Endothelial cell of umbilical vein (primary cell): ENCODE results near the gene TCP11. TPM values are rescaled to one million over a fixed set of nuclear protein-coding genes. Genes with fewer than 3 reads are reported as not detected.

Experiments used
- BruUV-seq: library from RNA; stranded (reverse); fragments of 400-500 nt; replicated peaks from 2 replicates; lab custom pipeline; 2021; lab: Mats Ljungman, UMichigan
- CTCF ChIA-PET: fragments of 300-600, 350-600 bp; sonication (Branson Sonifier 250); formaldehyde crosslinking; loops from one replicate; lab custom pipeline; 2021; ENCODE audit warnings: antibody characterized with exemption, inconsistent platforms; lab: Charles Lee
- POLR2A ChIA-PET: fragments of 300-600, 350-600 bp; sonication (Branson Sonifier 250); formaldehyde crosslinking; loops from one replicate; lab custom pipeline; 2021; ENCODE audit warnings: antibody characterized with exemption, inconsistent platforms; lab: Charles Lee
- DNase-seq: peaks from one replicate; pipeline ENCODE4 v3.0.0-alpha.2; 2011; ENCODE audit warnings: low read depth, low spot score
- FAIRE-seq: peaks from 2 replicates; lab custom pipeline; 2011; peaks lifted over from hg19 to GRCh38; lab: Jason Lieb, UNC
- H2AFZ ChIP-seq: 2 replicates; pipeline ENCODE4 v1.6.0; 2012; ENCODE audit warnings: low read depth, low read length, control low read depth, inconsistent platforms
- H3K27ac ChIP-seq: 2 replicates; pipeline ENCODE4 v1.5.1; 2011; ENCODE audit warnings: low read depth, mild to moderate bottlenecking, control low read depth, low read length, moderate library complexity; ENCODE audit not compliant: insufficient read depth
- H3K27me3 ChIP-seq, 2 experiments: 2 replicates each; pipeline versions ENCODE4 v1.6.0 to v1.6.1; 2011; ENCODE audit warnings: low read length in 2 of 2, mixed read lengths in 1 of 2; ENCODE audit not compliant: control insufficient read depth in 2 of 2, insufficient read depth in 2 of 2
- H3K36me3 ChIP-seq, 2 experiments: 2 replicates in 1 of 2; 3 replicates in 1 of 2; pipeline ENCODE4 v1.5.1; 2011; ENCODE audit warnings: low read length in 2 of 2, mild to moderate bottlenecking in 1 of 2, moderate library complexity in 1 of 2; ENCODE audit not compliant: control insufficient read depth in 2 of 2, insufficient read depth in 2 of 2; ENCODE audit errors: extremely low read depth in 1 of 2
- H3K4me1 ChIP-seq: 3 replicates; pipeline ENCODE4 v1.5.1; 2011; ENCODE audit warnings: mild to moderate bottlenecking, low read length; ENCODE audit not compliant: control insufficient read depth, insufficient read depth; ENCODE audit errors: extremely low read depth
- H3K4me2 ChIP-seq: 2 replicates; pipeline ENCODE4 v1.6.1; 2011; ENCODE audit warnings: low read length, control low read depth, mixed read lengths; ENCODE audit not compliant: insufficient read depth
- H3K4me3 ChIP-seq, 3 experiments: fragments of 200-600 bp in 1 of 3; sonication (generic), shearing (Covaris generic) in 1 of 3; replicated peaks in 1 of 3; 2 replicates each; pipeline ENCODE4 v1.5.1; 2011 to 2016; ENCODE audit warnings: control low read depth in 3 of 3, low read length in 3 of 3, mild to moderate bottlenecking in 2 of 3, inconsistent platforms in 1 of 3, low read depth in 1 of 3, moderate library complexity in 1 of 3; ENCODE audit not compliant: insufficient read depth in 1 of 3
- H3K79me2 ChIP-seq: 2 replicates; pipeline ENCODE4 v1.6.0; 2012; ENCODE audit warnings: low read length, inconsistent platforms; ENCODE audit not compliant: control insufficient read depth, insufficient read depth
- H3K9ac ChIP-seq: replicated peaks from 2 replicates; pipeline ENCODE3; 2011; ENCODE audit warnings: low read length, control low read depth; ENCODE audit not compliant: insufficient read depth; ENCODE audit errors: extremely low read depth
- H3K9me1 ChIP-seq: replicated peaks from 3 replicates; pipeline ENCODE4 v1.6.0; 2011; ENCODE audit warnings: mild to moderate bottlenecking, low read length; ENCODE audit not compliant: control insufficient read depth, insufficient read depth; ENCODE audit errors: extremely low read depth
- H3K9me3 ChIP-seq: replicated peaks from 2 replicates; pipeline ENCODE4 v1.5.1; 2012; ENCODE audit warnings: low read length, inconsistent platforms; ENCODE audit not compliant: control insufficient read depth, insufficient read depth
- H4K20me1 ChIP-seq: replicated peaks from 2 replicates; pipeline ENCODE3; 2011; ENCODE audit warnings: mild to moderate bottlenecking, low read length; ENCODE audit not compliant: control insufficient read depth, insufficient read depth; ENCODE audit errors: extremely low read depth
- CTCF ChIP-seq, 2 donors: IDR thresholded peaks; 1 replicate in 1 of 2; 2 replicates in 1 of 2; pipeline ENCODE4 v1.5.1; 2011; ENCODE audit warnings: low read length in 2 of 2, mild to moderate bottlenecking in 2 of 2, moderate library complexity in 2 of 2, control low read depth in 1 of 2, inconsistent platforms in 1 of 2, low read depth in 1 of 2; ENCODE audit not compliant: insufficient read depth in 1 of 2; ENCODE audit errors: extremely low read depth in 1 of 2
- EZH2 ChIP-seq: IDR thresholded peaks from 2 replicates; pipeline ENCODE4 v1.6.1; 2012; ENCODE audit warnings: borderline replicate concordance, low read depth, mild to moderate bottlenecking, moderate library complexity, low read length, inconsistent platforms; ENCODE audit not compliant: severe bottlenecking
- FOS ChIP-seq: IDR thresholded peaks from 2 replicates; pipeline ENCODE4 v1.6.1; 2011; ENCODE audit warnings: mild to moderate bottlenecking, low read length, moderate library complexity, borderline replicate concordance; ENCODE audit not compliant: insufficient read depth
- GATA2 ChIP-seq: IDR thresholded peaks from 2 replicates; pipeline ENCODE4 v1.7.0; 2011; ENCODE audit warnings: low read depth, mild to moderate bottlenecking, moderate library complexity, mixed read lengths, low read length; ENCODE audit not compliant: insufficient read length, insufficient read depth
- JUN ChIP-seq: IDR thresholded peaks from 2 replicates; pipeline ENCODE4 v1.6.1; 2011; ENCODE audit warnings: borderline replicate concordance, low read depth; ENCODE audit not compliant: insufficient read length, insufficient read depth
- MAX ChIP-seq: IDR thresholded peaks from 2 replicates; pipeline ENCODE4 v1.6.1; 2011; ENCODE audit not compliant: insufficient read depth, insufficient read length
- MYC ChIP-seq: IDR thresholded peaks from one replicate; pipeline ENCODE4 v1.6.1; 2011; ENCODE audit warnings: mild to moderate bottlenecking, low read depth, low read length
- POLR2A ChIP-seq: IDR thresholded peaks from 2 replicates; pipeline ENCODE4 v1.6.1; 2012; ENCODE audit warnings: low read depth, mild to moderate bottlenecking, control low read depth, low read length
- POLR2AphosphoS5 ChIP-seq: IDR thresholded peaks from 2 replicates; pipeline ENCODE4 v1.6.1; 2012; ENCODE audit warnings: low read depth, mild to moderate bottlenecking, control low read depth, low read length, moderate library complexity; ENCODE audit not compliant: insufficient read depth
- dilution Hi-C: fragments of 300-500 bp; cut with MboI; formaldehyde crosslinking; loops from one replicate; pipeline ENCODE4 v1.15.0; 2019; ENCODE audit warnings: low sequenced_read_pairs; ENCODE audit not compliant: extremely low pct_ligation_motif_present
- intact Hi-C: fragments of 100-400 bp; cut with micrococcal nuclease; formaldehyde crosslinking; loops from one replicate; pipeline ENCODE4 v1.10.0; 2022
- polyA plus RNA-seq, 4 experiments: library from polyadenylated mRNA; depleted of rRNA in 3 of 4; stranded (reverse) in 3 of 4; unstranded in 1 of 4; fragments of >200 nt; gene quantifications; 2 replicates each; pipeline versions ENCODE4 v1.2.1 to v1.2.3, GENCODE V29; 2011 to 2012; ENCODE audit warnings: missing spikeins in 1 of 4
- total RNA-seq: library from RNA; stranded (reverse); gene quantifications from 2 replicates; pipeline ENCODE4 v1.2.3, GENCODE V29; 2021

The TCP11 gene
- total and polyA plus RNA-seq, 2 donors (not counting 3 experiments of a cell fraction or from before 2014, with no cell fraction given), result 0.18 TPM; not detected in 1

DNA sequence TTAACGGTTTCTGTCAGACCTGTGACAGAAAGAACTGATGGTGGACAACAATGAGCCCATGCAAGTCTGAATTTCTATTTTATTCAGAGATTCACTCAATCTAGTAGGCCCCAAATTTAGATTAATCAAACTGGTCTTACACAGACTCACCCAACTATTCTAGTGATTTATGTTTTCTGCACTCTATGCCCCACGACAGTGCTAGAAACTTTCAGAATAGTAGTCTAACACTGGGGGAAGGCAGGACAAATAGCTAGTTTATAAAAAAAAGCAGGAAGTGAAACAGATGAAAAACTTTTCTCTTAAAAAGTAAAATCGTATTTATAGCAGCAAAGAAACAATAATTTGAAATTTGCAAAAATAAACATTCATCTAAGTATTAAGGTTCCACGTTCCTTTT lies 5.0 kb downstream of the TCP11 start:
- Histone ChIP-seq H3K4me1 (no peaks in the 10 kb centered on the region), H3K9me1 (no peaks in the 10 kb centered on the region), H4K20me1 (no peaks in the 10 kb centered on the region), H2AFZ (no peak overlapping the region), H3K9me3 (no peaks in the 10 kb centered on the region), H3K9ac (no peak overlapping the region), H3K79me2 (no peaks in the 10 kb centered on the region), H3K27ac (no peak overlapping the region), H3K4me2 (no peak overlapping the region), H3K27me3 (no peaks in the 10 kb centered on the region), H3K4me3 (no peak overlapping the region), H3K36me3 (no peaks in the 10 kb centered on the region)
- TF ChIP-seq CTCF (IDR thresholded peaks at IDR 0.05; ENCODE audit: extremely low read depth in 1 of 2, insufficient read depth in 1 of 2, low read depth in 1 of 2, low read length in 2 of 2) (no peak), GATA2 (no peak), EZH2 (no peak)
- ChIA-PET POLR2A (no interaction called here), CTCF (interaction anchor here (4.6 kb wide), 1 partner anchor 149 kb away, joined by 29 read pairs; no protein-coding TSS in a partner anchor)
- dilution Hi-C loops, result no loop called here
- BruUV-seq, result no TSS peak
- intact Hi-C loops, result no loop called here
- no peak for DNase-seq
- FAIRE-seq, result no peak

GRCh38 chr6:35128496-35128895 lies 12.6 kb downstream of the TCP11 start:
- no peaks in the 10 kb centered on the region for H4K20me1 ChIP-seq
- CTCF ChIA-PET, result interaction anchor here (0.7 to 4.1 kb wide), 10 partner anchors 11 to 142 kb away, joined by 3 to 28 read pairs (median 6); no protein-coding TSS in a partner anchor
- H3K9ac ChIP-seq, result no peak overlapping the region
- H3K4me1 ChIP-seq, result no peaks in the 10 kb centered on the region
- BruUV-seq, result no TSS peak
- no peaks in the 10 kb centered on the region for H3K36me3 ChIP-seq
- H3K9me1 ChIP-seq, result no peaks in the 10 kb centered on the region
- POLR2A ChIA-PET, result no interaction called here
- intact Hi-C loops, result no loop called here
- peaks cover 10 to 13% of the 10 kb centered on the region in 2 experiments for H3K27me3 ChIP-seq
- no peak overlapping the region for H2AFZ ChIP-seq
- H3K27ac ChIP-seq, result no peak overlapping the region
- TF ChIP-seq MYC (no peak), MAX (no peak), POLR2A (no peak), GATA2 (no peak), FOS (no peak), POLR2AphosphoS5 (no peak), CTCF (IDR thresholded peaks at IDR 0.05; ENCODE audit: extremely low read depth in 1 of 2, insufficient read depth in 1 of 2, low read depth in 1 of 2, low read length in 2 of 2) (no peak), EZH2 (no peak), JUN (no peak)
- dilution Hi-C loops, result no loop called here
- DNase-seq (no peak), FAIRE-seq (no peak)
- H3K79me2 ChIP-seq, result no peaks in the 10 kb centered on the region
- H3K4me2 ChIP-seq, result no peak overlapping the region
- no peaks in the 10 kb centered on the region for H3K9me3 ChIP-seq
- H3K4me3 ChIP-seq, result no peak overlapping the region
